Measurements from ENCODE around the gene OPA3.
"Not testable (repeated sequence)": the region's sequence is repeated elsewhere in the genome, so short reads cannot be mapped to it uniquely, and the experiment has no call there.

OPA3 gene

DNA sequence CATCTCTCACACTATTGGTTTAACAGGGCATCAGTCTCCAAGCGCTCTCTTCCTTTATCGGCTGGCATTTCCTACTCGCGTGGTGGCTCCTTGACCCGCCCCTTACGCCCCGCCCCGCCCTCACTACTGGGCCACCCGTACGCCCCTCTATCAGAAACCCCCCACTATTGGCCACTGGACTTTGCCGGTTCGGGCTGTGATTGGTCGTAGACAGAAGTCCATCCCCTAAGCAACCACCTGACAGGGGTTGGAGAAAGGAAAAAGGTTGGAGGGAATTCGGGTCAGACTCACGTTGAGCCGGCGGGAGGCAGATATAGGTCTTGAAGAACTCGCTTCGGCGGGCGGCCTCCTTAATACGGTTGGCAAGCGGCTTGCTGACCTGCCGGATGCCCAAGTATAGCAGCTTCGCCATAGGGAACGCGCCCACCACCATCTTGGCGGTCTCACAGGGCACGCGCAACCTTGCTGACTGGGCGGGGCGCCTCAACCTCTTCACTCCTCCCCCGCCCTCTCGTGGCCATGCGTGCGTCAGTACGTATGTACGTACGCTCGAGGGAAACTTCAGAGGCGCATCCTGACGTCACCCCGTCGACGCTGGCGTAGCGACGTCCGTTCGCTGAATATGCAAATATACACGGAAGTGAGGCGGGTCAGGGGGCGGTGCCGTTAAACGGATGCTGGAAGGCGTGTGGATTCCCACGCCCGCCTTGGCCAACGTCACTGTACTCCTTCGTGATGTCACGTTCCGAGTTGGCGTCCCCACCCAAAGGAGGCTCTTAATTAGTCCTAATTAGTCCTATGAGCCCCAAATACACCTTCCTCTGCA, at the start of gene OPA3:
Gene OPA3 (minus strand): TSS at position 471 of the 826 bp plus-strand sequence. CDS start 38 bp downstream, at position 433.
- peak; percentile 100 for DNase-seq

DNA sequence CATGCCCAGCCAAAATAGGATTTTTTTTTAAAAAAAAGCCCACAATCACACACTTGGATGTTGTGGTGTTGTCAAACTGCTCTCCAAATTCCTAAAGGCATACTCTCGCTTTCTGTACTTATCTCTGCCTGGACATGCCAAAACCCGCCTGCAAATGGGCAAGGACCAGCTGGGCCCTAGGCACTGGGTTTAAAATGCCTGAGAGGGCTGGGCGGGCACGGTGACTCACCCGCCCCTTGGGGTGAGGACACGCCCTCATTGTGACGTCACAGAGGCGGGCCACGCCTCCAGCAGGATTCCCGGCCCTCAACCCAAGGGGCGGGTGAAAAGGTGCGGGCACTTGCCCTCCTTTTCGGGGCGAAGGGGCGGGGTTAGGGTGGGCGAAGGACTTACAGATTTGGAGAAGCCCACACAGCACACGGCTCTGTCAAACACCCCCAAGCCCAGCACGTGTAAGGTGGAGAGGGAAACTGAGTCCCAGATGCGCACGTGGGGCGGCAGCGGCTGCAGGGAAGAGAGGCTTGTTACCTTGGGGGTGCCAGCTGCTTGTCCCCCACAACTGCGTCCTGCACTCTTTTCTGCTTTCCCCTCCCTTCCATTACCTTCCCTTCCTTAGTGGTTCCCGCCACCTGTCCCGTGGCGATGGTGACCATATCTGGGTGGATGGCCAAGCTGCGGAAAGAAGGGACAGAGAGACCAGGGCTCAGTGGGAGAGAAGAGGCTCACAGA, 48.0 kb upstream of the OPA3 start:
- peak; percentile 96 for DNase-seq

DNA sequence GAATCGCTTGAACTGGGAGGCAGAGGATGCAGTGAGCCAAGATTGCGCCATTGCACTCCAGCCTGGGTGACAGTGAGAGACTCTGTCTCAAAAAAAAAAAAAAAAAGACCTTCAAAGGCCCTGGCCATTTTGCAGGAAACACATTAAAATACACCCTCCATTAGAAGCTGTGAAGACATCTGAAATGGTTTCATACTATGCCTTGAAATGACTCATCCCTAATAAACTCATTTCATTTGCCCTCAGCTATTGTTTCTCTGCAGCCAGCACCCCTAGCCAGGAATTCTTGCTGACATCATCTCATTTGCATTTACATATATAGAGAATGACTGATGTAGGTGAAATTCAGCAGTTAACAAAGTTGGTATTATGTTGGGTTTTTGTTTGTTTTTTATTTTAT, 45.9 kb upstream of the OPA3 start:
- DNase-seq: peak; percentile 97

DNA sequence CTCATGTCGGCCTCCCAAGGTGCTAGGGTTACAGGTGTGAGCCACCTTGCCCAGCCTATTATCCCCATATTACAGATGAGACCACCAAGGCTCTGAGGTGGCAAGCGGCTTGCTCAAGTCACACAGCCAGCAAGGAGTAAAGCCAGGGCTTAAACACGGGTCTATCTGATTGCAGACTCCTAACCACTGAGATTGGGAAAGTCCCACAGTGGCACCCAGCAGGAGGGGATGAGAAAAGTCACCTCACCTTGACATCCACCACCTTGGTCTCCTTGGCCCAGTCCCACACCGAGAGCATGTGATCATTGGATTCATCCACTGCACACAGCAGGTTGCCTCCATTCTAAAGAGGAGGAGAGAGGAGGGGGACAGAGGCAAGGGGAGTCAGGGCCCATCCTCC, 45.1 kb upstream of the OPA3 start:
- no peak for DNase-seq

DNA sequence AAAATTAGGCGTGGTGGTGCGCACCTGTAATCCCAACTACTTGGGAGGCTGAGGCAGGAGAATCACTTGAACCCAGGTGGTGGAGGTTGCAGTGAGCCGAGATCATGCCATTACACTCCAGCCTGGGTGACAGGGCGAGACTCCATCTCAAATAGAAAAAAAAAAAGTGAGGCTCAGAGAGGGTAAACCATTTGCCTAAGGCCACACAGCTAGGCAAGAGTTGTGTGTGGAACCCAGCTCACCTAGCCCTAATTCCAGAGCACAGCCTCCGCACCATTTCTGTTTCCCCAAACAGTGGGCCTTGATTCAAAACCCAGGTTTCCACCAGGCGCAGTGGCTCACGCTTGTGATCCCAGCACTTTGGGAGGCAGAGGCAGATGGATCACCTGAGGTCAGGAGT, 43.6 kb upstream of the OPA3 start:
- not testable (repeated sequence) for DNase-seq

DNA sequence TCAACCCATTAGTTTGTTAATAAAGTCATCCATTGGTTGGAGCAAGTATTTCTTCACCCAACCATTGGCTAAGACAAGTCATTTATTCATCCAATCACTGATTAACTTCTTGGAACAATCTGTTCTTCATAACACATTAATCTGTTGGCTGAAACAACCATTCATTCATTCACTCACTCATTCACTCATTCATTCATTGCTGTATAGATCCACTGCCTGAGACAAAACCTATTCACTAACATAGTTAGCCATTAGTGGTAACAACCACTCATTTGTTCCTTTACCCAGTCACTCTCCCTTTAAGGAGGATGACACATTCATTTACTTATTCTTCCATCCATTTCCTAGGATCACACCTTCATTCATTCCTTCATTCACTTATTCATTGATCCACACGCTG, 39.4 kb upstream of the OPA3 start:
- no peak for DNase-seq

DNA sequence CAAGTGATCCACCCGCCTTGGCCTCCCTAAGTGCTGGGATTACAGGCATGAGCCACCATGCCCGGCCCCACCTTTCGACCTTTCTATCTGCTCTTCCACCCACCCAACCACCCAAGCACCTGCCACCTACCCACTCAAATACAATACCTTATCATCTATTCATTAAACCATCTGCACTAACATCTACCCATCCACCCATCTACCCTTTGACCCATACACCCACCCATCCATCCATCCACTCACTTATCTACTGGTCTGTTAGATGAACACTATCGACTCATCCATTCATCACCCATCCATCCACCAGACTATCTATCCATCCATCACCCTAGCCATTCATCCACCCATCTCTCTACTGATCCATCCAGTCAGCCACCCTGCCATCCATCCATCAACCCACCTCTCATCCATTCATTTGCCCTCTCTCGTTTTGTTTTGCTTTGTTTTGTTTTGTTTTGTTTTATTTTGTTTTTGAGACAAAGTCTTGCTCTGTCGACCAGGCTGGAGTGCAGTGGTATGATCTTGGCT, 37.4 kb upstream of the OPA3 start:
- DNase-seq: no peak

DNA sequence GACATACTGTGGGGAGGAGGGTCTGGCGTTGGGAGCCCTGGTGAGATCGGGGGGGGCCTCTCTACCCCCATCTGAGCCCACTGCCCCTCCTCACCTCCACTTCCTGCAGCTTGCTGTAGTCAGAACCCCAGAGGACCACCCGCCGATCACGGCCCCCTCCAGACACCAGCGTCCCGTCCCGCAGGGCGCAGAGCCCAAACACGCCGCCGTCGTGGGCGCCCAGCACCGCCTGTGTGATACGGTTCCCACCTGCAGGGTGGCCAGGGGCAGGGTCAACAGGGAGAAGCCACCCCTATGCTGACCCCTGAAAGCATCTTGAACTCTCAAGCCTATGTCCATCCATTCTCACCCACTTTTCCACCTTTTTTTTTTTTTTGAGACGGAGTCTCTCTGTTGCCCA, 36.8 kb upstream of the OPA3 start:
- DNase-seq: no peak

DNA sequence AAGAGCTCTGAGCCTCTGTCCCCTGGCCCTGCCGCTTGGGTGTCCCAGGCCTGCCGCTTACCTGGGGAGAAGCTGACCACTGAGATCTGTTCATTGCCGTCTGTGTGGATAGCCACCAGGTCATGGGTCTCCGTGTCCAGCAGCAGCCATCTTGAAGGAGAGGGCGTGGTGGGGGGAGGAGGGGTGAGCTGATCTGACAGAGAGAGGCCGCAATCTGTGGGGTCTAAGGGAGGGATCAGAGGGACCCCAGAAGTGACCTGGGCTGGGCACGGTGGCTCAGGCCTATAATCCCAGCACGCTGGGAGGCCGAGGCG, 32.1 kb upstream of the OPA3 start:
- no peak for DNase-seq

DNA sequence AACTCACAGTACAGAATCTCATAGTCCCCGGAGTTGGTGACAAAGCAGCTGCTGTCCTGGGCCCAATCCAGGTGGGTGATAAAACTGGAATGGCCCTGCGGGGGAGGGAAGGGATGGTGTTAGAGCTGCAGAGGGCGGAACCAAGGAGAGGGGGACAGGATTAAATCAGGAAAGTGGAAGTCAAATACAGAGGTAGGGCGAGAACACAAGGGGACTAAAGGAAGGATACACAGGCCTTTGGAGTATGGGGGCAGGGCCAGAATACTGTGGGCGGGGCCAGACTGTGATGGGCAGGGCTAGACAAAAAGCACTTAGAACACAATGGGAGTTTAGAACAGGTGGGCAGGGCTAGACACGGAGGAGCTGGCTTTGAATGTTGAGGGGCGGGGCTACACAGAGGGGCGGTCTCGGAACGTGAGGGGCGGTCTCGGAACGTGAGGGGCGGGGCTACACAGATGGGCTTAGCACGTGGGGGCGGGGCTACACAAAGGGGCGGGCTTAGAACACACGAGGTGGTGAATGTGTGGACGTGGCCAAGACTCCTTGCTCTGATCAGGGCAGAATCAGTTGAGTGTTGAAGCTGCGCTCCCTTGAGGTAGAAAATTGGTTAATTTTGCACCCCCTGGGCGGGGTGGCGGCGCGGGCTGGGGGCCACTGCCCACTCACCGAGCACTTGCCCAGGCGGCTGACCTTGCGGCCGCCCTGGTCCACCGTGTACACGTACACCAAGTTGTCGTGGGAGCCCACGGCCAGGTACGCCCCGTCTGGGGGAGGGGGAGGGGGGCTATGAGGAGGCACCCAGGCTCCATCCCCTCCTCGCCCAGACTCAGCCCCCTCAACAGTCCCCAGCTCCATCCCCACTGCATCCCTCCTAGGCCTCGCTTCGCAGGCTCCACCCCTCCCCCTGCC, 31.4 kb upstream of the OPA3 start:
- peak; percentile 90 for DNase-seq

DNA sequence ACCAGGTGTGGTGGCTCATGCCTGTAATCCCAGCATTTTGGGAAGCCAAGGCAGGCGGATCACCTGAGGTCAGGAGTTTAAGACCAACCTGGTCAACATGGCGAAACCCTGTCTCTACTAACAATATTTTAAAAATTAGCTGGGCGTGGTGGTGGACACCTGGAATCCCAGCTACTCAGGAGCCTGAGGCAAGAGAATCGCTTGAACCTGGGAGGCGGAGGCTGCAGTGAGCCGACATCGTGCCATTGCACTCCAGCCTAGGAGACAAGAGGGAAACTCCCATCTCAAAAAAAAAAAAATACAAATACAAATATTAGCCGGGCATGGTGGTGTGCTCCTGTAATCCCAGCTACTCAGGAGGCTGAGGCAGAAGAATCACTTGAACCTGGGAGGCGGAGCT, 30.5 kb upstream of the OPA3 start:
- not testable (repeated sequence) for DNase-seq

DNA sequence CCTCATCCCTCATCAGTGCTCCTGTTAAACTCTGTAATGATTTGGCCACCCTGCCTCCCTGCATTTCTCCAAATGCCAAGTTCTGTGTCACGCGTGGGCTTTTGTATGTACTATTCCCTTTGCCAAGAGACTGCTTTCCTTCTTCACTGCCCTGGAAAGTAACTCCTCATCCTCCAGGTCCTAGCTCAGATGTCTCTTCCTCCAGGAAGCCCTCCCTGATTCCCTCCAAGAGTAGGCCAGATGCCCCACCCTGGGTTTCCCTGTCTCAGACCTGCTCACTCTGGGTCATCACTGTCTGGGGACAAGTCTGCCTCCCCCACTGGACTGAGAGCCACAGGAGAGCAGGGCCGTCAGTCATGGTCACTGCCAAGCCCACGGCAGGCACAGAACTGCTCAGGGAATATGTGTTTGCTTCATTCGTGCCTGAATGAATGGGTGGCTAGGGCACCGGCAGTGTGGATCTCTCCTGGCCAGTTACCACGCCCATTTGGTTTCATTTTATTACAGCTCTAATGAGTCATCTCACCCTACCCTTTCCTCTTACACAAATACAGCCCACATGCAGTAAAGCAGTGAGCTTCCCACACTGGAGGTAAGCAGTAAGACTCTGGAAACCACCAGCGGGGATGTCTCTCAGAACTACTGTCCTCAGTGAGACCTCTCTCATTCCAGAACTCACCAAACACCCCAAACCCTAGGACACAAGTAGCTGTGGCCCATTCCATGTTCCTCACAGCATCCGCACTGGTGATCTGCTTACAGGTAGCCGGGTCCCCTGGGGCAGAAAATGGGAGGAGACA, 29.5 kb upstream of the OPA3 start:
- DNase-seq: peak; percentile 94

DNA sequence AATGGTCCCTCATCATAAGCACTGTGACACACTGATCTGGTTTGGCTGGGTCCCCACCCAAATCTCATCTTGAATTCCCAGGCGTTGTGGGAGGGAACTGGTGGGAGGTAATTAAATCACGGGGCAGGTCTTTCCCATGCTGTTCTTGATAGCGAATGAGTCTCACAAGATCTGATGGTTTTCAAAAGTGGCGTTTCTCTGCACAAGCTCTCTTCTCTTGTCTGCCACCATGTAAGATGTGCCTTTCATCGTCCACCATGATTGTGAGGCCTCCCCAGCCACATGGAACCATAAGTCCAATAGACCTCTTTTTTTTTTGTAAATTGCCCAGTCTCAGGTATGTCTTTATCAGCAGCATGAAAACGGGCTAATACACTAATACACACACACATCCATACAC, 24.3 kb upstream of the OPA3 start:
- no peak for DNase-seq

DNA sequence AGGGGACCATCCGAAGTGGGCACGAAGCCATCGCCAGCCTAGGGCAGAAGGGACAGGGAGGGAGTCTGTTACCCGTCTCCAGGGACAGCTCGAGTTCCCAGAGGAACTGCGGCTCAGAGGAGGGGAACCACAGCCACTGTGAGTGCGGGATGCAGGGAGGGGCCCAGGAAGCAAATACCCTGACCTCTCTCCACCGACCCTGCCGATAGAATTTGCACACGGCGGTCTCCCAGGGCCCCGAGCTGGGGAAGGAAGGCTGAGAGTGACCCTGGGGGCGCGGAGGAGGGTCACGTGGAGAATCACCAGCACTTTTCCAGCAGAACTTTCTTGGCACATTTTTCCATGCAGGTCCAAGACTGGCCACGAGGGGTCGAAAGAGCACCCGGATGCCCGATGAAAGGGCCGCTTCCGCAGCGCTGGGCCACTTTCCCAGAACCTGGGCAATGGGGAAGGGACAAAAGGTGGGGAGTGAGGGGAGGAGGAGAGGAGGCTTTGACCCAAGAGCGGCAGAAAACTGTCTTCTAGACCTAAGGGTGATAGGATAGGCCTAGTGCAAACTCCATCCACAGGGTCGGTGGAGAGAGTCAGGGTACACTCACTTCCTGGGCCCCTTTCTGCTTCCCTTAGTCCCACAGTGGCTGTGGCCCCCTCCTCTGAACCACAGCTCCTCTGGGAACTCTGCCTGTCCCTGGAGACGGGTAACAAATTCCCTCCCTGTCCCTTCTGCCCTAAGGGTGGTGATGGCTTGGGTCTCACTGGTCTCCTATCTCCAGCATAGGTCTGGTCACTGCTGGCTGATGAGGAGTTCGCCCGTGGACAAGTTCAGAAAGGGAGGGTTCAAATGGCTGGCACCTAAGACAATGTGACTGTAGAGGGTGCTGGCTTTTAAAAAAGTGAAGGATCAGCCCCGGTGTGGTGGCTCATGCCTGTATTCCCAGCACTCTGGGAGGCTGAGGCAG, 22.7 kb upstream of the OPA3 start:
- DNase-seq: peak; percentile 75

DNA sequence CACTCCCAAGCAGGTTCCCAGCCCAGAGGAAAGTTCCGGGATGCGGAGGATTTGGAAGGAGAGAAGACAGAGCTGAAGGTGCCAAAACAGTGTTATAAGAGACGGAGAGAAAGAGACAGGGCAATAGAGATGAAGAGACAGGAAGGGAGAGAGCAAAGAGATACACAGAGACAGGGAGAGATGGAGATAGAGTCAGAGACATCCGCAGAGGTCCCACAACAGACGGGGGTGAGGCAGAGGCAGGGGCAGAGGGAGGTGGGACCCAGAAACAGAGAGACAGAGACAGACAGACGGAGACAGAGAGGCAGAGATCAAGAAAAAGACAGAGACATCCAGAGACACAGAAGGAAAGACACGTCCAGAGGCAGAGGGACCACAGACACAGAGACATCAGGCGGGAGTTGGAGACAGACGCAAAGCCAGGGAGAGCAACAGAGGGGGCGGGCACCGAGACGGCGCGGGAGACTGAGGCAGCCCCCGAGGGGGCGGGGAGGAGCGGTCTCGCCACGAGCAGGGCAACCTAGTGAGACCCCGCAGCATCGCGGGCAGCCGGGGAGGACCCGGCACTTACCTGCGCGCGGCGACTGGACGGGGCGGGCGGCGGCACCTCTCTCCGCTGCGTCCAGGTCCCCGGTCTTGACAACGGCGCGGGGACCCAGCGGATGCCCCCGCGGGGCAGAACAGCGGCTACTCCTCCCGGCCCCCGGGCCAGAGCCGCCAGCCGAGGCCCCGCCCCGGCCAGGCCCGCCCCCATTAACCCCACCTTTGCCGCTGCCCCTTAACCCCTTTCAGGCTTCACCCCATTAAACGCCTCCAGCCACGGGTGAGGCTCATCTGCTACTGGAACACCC, 17.1 kb upstream of the OPA3 start, which contains the start of gene GPR4:
Gene GPR4 (minus strand): TSS at position 689 of the 851 bp plus-strand sequence. CDS start 10,346 bp downstream, outside the sequence.
- peak; percentile 39 for DNase-seq

DNA sequence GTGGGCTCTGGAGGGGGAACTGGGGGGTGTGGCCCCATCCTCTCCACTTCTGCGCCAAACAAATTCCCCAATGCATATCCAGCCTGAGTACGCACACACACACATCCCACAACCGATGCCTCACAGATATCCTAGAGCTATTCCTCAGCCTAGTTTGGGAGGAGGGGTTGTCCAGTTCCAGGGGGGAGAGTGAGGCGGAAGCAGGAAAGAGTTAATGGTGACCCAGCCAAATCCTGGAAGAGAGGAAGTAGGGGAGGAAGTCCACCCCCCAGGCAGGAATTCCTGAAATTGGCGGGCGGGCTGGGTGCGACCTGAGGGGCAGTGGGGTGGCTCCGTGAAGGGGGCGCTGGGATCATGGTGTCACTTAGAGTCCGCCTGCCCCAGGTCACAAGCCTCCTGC, 16.5 kb upstream of the OPA3 start:
- DNase-seq: peak; percentile 49

DNA sequence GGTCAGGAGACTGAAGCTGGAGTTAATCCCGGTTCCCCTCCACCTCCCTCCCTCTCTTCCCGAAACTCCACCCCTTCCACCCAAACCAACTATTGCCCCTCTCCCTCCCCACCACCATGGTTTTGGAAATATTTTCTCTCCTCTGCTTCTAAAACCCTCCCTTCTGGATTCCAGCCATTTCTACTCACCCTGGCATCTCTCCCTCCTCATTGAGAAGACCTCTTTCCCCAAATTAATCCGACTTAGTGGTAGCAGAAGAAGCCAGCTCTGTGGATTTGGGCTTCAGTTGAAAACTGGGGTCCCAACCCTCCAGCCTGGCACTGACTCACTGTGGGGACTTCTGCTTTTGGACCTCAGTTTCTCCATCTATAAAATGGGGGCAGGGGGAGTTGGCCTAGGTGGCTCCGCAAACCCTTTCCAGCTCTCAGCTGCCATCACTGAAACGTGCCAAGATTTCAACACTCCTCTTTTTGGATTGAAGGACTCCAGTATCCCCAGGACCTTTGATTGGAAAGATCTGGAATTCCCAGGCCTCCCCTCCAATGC, 15.8 kb upstream of the OPA3 start:
- DNase-seq: no peak

DNA sequence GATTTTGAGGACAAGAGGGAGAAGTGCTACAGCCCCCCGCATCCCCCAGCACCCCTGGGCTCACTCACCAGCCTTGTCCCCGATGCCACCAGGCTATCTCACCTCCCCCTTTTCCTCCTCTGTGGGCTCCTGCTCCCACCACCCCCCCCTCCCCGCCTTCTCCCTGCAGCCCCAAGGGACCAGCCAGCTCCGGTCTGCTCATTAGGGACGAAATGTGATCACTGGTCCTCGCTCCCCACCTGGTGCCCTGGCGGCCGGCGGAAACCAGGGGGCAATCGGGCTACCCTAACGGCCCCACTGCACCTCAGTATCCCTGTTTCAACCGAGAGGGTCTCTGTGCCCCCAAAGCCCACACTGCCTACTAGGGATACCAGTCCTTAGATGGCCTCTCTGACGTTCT, 14.7 kb upstream of the OPA3 start:
- no peak for DNase-seq

DNA sequence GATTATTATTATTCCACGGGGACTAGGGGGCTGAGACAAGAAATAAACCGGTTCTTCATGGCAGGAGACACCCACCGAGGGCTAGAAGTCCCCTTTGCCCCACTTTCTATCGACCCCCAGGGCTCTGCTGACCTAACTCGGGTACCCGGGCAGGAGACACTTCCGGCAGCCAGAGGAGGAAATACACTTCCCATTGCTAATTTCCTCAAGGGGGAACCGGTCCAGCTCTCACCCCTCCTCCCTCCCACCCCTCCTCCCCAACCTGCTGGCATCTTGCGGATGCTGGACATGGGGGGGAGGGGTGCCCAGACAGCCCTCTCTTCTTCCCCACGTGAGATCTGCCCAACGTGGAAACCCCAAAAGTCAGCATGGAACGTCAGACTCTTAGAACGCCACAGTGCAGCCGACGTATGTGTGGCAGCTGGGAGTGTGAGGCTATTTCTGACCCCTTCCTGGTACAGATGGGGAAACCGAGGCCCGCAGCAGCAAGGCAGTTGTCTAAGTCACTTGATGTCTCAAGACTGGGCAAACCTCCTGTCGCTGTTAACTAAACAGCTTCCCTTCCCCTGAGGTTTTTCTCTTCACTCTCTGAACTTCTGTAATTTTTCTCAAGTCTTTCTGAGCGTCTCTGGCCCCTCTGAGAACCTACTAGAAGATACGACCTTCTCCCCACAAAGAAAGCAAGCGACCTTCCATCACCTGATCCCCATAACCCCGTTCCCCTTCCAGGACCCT, 13.8 kb upstream of the OPA3 start:
- DNase-seq: peak; percentile 49
